ENCODE results near the gene EPHB1.

GRCh38 chr3:135071483-135071882, 276.4 kb downstream of the EPHB1 start:
- no peak for TF ChIP-seq ATF3 (IDR thresholded peaks at IDR 0.05)
- TF ChIP-seq CTCF (IDR thresholded peaks at IDR 0.05 in 2 of 3, conservative IDR thresholded peaks at IDR 0.05 in 1 of 3; ENCODE audit: borderline replicate concordance in 1 of 3, insufficient read depth in 1 of 3, low read depth in 2 of 3, low read length in 2 of 3): no peak
- TF ChIP-seq POLR2AphosphoS5 (IDR thresholded peaks at IDR 0.05; ENCODE audit: low read depth, low read length): no peak
- TF ChIP-seq CEBPB (IDR thresholded peaks at IDR 0.05; ENCODE audit: low read depth): no peak
- TF ChIP-seq POLR2A (IDR thresholded peaks at IDR 0.05; ENCODE audit: borderline replicate concordance, extremely low read depth, insufficient read depth, insufficient read length): no peak
- TF ChIP-seq EZH2phosphoT487 (IDR thresholded peaks at IDR 0.05; ENCODE audit: borderline replicate concordance): no peak
- TF ChIP-seq YY1 (IDR thresholded peaks at IDR 0.05; ENCODE audit: extremely low read depth, insufficient replicate concordance, low read depth, low read length): no peak
- no peak for TF ChIP-seq JUND (IDR thresholded peaks at IDR 0.05)
- no peak for TF ChIP-seq EZH2 (IDR thresholded peaks at IDR 0.05)
- TF ChIP-seq RAD21 (IDR thresholded peaks at IDR 0.05; ENCODE audit: low read depth): no peak
- no peak for TF ChIP-seq TCF7L2 (IDR thresholded peaks at IDR 0.05; ENCODE audit: borderline replicate concordance, extremely low read depth, insufficient read depth, insufficient read length)
- TF ChIP-seq ELF1 (IDR thresholded peaks at IDR 0.05; ENCODE audit: borderline replicate concordance, low read depth): no peak
- TF ChIP-seq EGR1 (IDR thresholded peaks at IDR 0.05; ENCODE audit: low read depth): no peak
- TF ChIP-seq ZFX (IDR thresholded peaks at IDR 0.05): no peak

Data from HCT116 (cell line).